ENCODE results near the gene RNASE3. TPM values are rescaled to one million over a fixed set of nuclear protein-coding genes. Genes with fewer than 3 reads are reported as not detected.
"Not testable (repeated sequence)": the region's sequence is repeated elsewhere in the genome, so short reads cannot be mapped to it uniquely, and the experiment has no call there.

The RNASE3 gene
- total RNA-seq: not detected in 2 replicates

GRCh38 chr14:20891126-20891825 is at the start of gene RNASE3:
TSS of gene RNASE3 (plus strand) at chr14:20891385. CDS start at chr14:20891687, 302 bp downstream.
- H3K4me1 Mint-ChIP-seq (ENCODE audit: low read depth); intact Hi-C loops (cut with micrococcal nuclease); H3K27ac Mint-ChIP-seq; H3K36me3 Mint-ChIP-seq (ENCODE audit: low read depth); DNase-seq (ENCODE audit: low spot score); H3K27me3 Mint-ChIP-seq (ENCODE audit: insufficient read depth); H3K9me3 Mint-ChIP-seq; H3K4me3 Mint-ChIP-seq: not testable (repeated sequence)

- no peak for DNase-seq (ENCODE audit: low spot score)
- Mint-ChIP-seq H3K27ac (no peak overlapping the region), H3K4me1 (ENCODE audit: low read depth) (no peaks in the 10 kb centered on the region), H3K36me3 (ENCODE audit: low read depth) (no peaks in the 10 kb centered on the region), H3K27me3 (ENCODE audit: insufficient read depth) (peaks cover 7% of the 10 kb centered on the region), H3K9me3 (no peaks in the 10 kb centered on the region), H3K4me3 (no peak overlapping the region)
- intact Hi-C loops (cut with micrococcal nuclease): no loop called here
These were observed 44.6 kb upstream of the RNASE3 start for GRCh38 chr14:20846560-20846959.

DNA sequence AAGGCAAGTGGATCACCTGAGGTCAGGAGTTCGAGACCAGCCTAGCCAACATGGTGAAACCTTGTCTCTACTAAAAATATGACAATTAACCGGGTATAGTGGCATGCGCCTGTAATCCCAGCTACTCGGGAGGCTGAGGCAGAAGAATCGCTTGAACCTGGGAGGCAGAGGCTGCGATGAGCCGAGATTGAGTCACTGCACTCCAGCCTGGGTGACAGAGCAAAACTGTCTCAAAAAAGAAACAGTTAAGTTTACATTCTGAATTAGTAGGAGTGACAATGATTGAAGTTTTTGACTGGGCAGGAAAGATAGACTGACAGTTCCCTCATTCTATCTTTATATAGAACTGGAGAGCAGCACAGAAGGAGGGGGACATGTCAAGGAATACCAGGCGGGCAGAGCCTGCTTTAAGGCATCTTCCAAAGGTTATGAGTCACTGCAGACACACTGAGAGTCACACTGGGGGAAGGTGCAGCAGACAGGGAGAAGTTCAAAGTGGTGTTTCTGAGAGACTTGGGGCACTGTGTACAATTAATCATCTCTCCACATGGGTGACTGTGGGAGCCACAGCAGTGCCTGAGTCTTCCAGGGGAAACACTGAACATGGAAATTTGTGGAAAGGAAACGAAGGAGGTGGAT is 42.8 kb upstream of the RNASE3 start:
- Mint-ChIP-seq H3K4me3 (no peak overlapping the region), H3K27ac (no peak overlapping the region), H3K9me3 (no peaks in the 10 kb centered on the region), H3K36me3 (ENCODE audit: low read depth) (no peaks in the 10 kb centered on the region), H3K4me1 (ENCODE audit: low read depth) (no peaks in the 10 kb centered on the region), H3K27me3 (ENCODE audit: insufficient read depth) (peaks cover 7% of the 10 kb centered on the region)
- DNase-seq (ENCODE audit: low spot score): no peak
- intact Hi-C loops (cut with micrococcal nuclease): no loop called here

- H3K27ac Mint-ChIP-seq: no peak overlapping the region
- DNase-seq (ENCODE audit: low spot score): no peak
- H3K9me3 Mint-ChIP-seq: no peaks in the 10 kb centered on the region
- intact Hi-C loops (cut with micrococcal nuclease): no loop called here
- no peaks in the 10 kb centered on the region for H3K36me3 Mint-ChIP-seq (ENCODE audit: low read depth)
- peaks cover 7% of the 10 kb centered on the region for H3K27me3 Mint-ChIP-seq (ENCODE audit: insufficient read depth)
- H3K4me3 Mint-ChIP-seq: no peak overlapping the region
- no peaks in the 10 kb centered on the region for H3K4me1 Mint-ChIP-seq (ENCODE audit: low read depth)
These were observed 42.1 kb upstream of the RNASE3 start for GRCh38 chr14:20848955-20849570.

- no peak overlapping the region for H3K4me3 Mint-ChIP-seq
- H3K27ac Mint-ChIP-seq: no peak overlapping the region
- H3K27me3 Mint-ChIP-seq (ENCODE audit: insufficient read depth): peaks cover 17% of the 10 kb centered on the region
- no peaks in the 10 kb centered on the region for H3K9me3 Mint-ChIP-seq
- H3K4me1 Mint-ChIP-seq (ENCODE audit: low read depth): peaks cover 9% of the 10 kb centered on the region
- H3K36me3 Mint-ChIP-seq (ENCODE audit: low read depth): no peaks in the 10 kb centered on the region
- no peak for DNase-seq (ENCODE audit: low spot score)
- intact Hi-C loops (cut with micrococcal nuclease): no loop called here
These were observed 38.1 kb upstream of the RNASE3 start for GRCh38 chr14:20853042-20853441.

DNA sequence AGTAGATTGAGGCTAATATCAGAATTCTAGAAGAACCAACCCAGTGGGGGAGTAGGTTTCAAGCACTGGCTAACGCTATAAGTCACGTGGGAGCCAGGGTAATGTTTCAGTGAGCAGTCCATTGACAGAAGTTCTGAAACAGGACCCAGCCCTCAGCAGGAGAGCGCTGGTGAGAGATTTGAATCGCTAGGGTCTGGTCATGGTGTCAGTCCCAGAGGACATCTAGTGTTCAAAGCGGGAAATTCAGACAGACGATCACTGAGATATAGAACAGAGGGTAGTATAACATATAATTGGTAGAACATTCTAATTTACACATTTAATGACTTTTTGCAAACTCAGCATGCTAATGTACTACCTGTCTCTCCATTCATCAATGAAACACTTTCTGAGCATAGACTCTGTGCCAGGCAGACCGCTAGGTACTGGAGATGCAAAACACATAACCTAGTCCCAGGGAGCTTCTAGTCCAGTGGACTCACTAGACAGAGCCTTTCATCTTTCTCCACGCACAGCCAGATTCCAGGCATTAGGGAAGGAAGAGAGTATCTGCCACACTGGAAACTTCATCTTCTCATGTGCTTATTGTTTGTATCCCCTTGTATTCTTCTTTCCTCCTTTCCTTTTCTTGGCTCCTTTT is 35.4 kb upstream of the RNASE3 start:
- H3K4me3 Mint-ChIP-seq: no peak overlapping the region
- H3K27me3 Mint-ChIP-seq (ENCODE audit: insufficient read depth): peaks cover 13% of the 10 kb centered on the region
- intact Hi-C loops (cut with micrococcal nuclease): loop anchor here (1.0 to 5.0 kb wide), 3 partner anchors 97 to 248 kb away; no protein-coding TSS in a partner anchor
- no peaks in the 10 kb centered on the region for H3K36me3 Mint-ChIP-seq (ENCODE audit: low read depth)
- no peaks in the 10 kb centered on the region for H3K9me3 Mint-ChIP-seq
- no peak overlapping the region for H3K27ac Mint-ChIP-seq
- H3K4me1 Mint-ChIP-seq (ENCODE audit: low read depth): peaks cover 9% of the 10 kb centered on the region
- peak; percentile 25 for DNase-seq (ENCODE audit: low spot score)

DNA sequence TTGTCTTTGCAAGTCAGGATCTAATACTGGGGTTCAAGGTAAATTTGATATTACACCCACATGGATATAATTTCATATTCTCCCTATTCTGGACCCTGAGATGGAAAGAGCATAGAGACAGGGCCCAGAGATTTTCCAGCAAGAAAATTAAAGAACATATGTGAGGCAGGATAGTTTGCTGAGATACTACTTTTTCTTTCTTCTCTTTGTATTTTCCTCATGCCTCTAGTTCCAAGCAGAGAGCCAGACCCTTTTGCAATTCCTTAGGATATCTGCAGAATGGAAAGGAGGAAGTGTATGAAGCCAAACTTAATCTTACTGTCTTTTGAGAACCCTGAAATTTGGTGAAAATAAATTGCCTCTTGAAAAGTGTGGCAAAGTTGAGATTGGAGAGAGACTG is 34.0 kb upstream of the RNASE3 start:
- no peaks in the 10 kb centered on the region for H3K9me3 Mint-ChIP-seq
- H3K27ac Mint-ChIP-seq: no peak overlapping the region
- intact Hi-C loops (cut with micrococcal nuclease): loop anchor here (1.0 to 5.0 kb wide), 3 partner anchors 16 to 250 kb away; no protein-coding TSS in a partner anchor
- no peak for DNase-seq (ENCODE audit: low spot score)
- H3K4me3 Mint-ChIP-seq: no peak overlapping the region
- H3K27me3 Mint-ChIP-seq (ENCODE audit: insufficient read depth): peaks cover 11% of the 10 kb centered on the region
- no peaks in the 10 kb centered on the region for H3K36me3 Mint-ChIP-seq (ENCODE audit: low read depth)
- H3K4me1 Mint-ChIP-seq (ENCODE audit: low read depth): peaks cover 9% of the 10 kb centered on the region

DNA sequence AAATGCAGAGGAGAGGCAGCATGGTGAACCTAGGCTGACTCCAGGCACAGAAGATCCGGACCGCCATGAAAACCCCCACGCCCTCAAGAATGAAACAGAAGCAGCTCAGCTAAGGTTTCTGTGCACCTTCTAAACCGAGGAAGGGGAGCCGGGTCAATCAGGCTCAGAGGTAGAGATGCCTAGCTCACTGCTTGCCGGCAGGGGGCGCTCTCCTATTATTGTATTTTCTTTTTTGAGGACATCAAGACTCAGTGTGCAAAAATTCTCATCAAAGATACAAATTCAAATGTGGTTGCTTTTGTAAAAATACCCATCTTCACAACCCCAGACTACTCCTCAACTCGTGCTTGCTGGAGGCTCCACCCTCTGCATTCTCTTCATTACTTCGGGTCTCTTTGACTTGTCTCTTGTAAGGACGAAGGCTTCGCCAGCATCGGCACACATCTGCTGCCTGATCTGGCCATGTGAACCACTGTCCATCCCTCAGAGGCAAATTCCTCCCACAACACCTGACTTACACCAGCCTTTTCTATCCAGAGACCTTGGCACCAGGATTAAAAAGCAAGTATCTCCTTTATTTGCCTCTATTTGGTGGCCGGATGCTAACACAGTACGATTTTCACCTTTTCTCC is 33.4 kb upstream of the RNASE3 start:
- Mint-ChIP-seq H3K4me1 (ENCODE audit: low read depth) (peaks cover 9% of the 10 kb centered on the region), H3K27me3 (ENCODE audit: insufficient read depth) (peaks cover 12% of the 10 kb centered on the region), H3K36me3 (ENCODE audit: low read depth) (no peaks in the 10 kb centered on the region), H3K9me3 (no peaks in the 10 kb centered on the region), H3K4me3 (no peak overlapping the region), H3K27ac (no peak overlapping the region)
- intact Hi-C loops (cut with micrococcal nuclease): loop anchor here (1.0 to 5.0 kb wide), 3 partner anchors 16 to 250 kb away; no protein-coding TSS in a partner anchor
- DNase-seq (ENCODE audit: low spot score): peak; percentile 56

DNA sequence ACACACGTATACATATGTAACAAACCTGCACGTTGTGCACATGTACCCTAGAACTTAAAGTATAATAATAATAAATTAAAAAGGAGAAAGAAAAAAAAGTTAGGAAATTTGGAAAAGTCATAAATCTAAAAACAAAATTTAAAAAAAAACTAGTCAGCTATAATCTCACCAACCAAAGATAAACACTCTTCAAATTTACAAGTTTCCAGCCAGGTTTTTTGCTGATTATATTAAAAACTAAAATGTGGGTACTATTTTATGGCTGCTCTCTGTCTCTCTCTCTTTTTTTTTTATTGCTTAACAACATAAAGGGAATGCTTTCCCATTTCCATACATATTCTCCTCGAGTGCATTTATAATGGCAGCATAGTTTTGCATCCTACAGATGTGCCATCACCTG is 25.0 kb upstream of the RNASE3 start:
- intact Hi-C loops (cut with micrococcal nuclease): no loop called here
- no peak for DNase-seq (ENCODE audit: low spot score)
- H3K36me3 Mint-ChIP-seq (ENCODE audit: low read depth): no peaks in the 10 kb centered on the region
- H3K27me3 Mint-ChIP-seq (ENCODE audit: insufficient read depth): peaks cover 17% of the 10 kb centered on the region
- no peak overlapping the region for H3K4me3 Mint-ChIP-seq
- H3K9me3 Mint-ChIP-seq: no peaks in the 10 kb centered on the region
- no peaks in the 10 kb centered on the region for H3K4me1 Mint-ChIP-seq (ENCODE audit: low read depth)
- H3K27ac Mint-ChIP-seq: no peak overlapping the region

GRCh38 chr14:20866963-20867362 is 24.2 kb upstream of the RNASE3 start:
- no peak for DNase-seq (ENCODE audit: low spot score)
- H3K4me1 Mint-ChIP-seq (ENCODE audit: low read depth): no peaks in the 10 kb centered on the region
- intact Hi-C loops (cut with micrococcal nuclease): no loop called here
- H3K36me3 Mint-ChIP-seq (ENCODE audit: low read depth): no peaks in the 10 kb centered on the region
- H3K4me3 Mint-ChIP-seq: no peak overlapping the region
- H3K27ac Mint-ChIP-seq: no peak overlapping the region
- H3K9me3 Mint-ChIP-seq: no peaks in the 10 kb centered on the region
- peaks cover 24% of the 10 kb centered on the region for H3K27me3 Mint-ChIP-seq (ENCODE audit: insufficient read depth)

DNA sequence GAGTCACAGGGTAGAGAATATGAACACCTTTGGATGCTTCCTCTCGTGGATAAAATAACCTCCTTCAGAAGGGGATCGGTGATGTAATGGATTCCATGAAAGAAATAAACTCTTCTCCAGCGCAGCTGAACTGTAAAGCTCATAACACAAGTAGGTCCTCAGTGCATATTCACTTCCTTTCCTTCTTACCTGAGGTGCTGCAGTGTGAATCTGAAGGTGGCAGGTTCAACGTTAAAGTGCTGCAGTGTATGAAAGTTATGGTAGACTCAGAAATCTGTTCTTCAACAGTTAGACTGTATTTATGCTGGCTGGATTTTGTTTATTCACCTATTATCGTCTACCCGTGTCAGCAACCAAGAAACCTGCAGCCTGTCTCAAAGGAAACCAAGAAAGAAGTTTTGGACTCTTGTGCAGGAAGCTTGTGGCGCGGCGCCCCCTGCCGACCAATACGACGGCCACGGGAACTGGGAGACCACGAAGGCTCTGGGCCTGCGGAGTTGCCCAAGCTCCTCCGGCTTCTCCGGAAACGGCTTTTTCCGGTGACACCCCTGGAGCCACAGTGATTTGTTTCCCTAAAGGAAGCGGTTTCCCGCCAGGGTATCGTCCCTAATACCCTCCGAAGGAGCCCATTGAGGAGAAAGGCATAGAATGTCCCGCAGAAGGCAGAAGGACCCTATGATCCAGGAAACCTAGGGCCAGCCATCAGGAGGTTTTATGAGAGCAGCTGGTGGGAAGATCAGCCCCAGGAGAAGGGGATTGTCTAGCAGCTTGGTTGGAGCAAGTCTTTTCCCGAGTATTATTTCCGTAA is 17.6 kb upstream of the RNASE3 start:
- Mint-ChIP-seq H3K27me3 (ENCODE audit: insufficient read depth) (peaks cover 23% of the 10 kb centered on the region), H3K27ac (no peak overlapping the region), H3K4me1 (ENCODE audit: low read depth) (peaks cover 11% of the 10 kb centered on the region), H3K9me3 (no peaks in the 10 kb centered on the region), H3K36me3 (ENCODE audit: low read depth) (no peaks in the 10 kb centered on the region), H3K4me3 (no peak overlapping the region)
- DNase-seq (ENCODE audit: low spot score): peak; percentile 62
- intact Hi-C loops (cut with micrococcal nuclease): loop anchor here (1.0 to 5.0 kb wide), 3 partner anchors 16 to 176 kb away; no protein-coding TSS in a partner anchor

DNA sequence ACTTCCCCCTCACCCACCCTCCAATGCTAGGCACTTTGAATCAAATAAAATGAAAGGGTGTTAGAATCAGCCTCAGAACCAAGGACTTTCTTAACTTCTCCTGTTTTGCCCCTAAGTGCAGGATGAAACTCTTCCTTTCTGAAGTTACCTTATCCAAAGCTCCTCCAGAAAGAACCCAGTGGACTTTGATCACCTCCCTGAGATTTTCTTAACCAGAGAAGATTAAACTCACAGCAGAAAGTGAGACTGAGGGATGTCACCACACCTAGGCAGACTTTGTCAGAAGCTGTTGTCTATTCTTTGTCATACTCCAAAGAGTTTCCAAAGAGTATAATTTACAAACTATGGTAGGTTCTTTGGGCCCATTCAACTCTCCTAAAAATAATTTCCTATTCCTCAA is 14.2 kb upstream of the RNASE3 start:
- H3K27me3 Mint-ChIP-seq (ENCODE audit: insufficient read depth): peaks cover 12% of the 10 kb centered on the region
- H3K36me3 Mint-ChIP-seq (ENCODE audit: low read depth): no peaks in the 10 kb centered on the region
- no peaks in the 10 kb centered on the region for H3K9me3 Mint-ChIP-seq
- no peak overlapping the region for H3K27ac Mint-ChIP-seq
- no peak for DNase-seq (ENCODE audit: low spot score)
- H3K4me1 Mint-ChIP-seq (ENCODE audit: low read depth): peaks cover 14% of the 10 kb centered on the region
- intact Hi-C loops (cut with micrococcal nuclease): no loop called here
- no peak overlapping the region for H3K4me3 Mint-ChIP-seq

Measured in activated T-helper 1 cell treated with anti-CD3 and anti-CD28 coated beads, Interleukin-12 subunit alpha, Interleukin-12 subunit beta, Interleukin-2, Interleukin-4 antibody, amounts not matched to agents 30 ng/mL and 10 ng/mL and 1 ng/mL, durations not matched to agents 14 hours and 24 hours and 36 hours (primary cell).